Ascending aorta (tissue), 2 donors: ENCODE measurements around the gene SURF1. TPM values are rescaled to one million over a fixed set of nuclear protein-coding genes. Genes with fewer than 3 reads are reported as not detected.

ENCODE experiments used
- DNase-seq, 2 donors: peaks; one replicate each; pipeline ENCODE4 v3.0.0-alpha.2; 2019; ENCODE audit warnings: low spot score in 2 of 2
- H3K27ac ChIP-seq, 2 donors: fragments of 200-600 bp; sonication (generic); one replicate each; pipeline ENCODE4 v1.5.1; 2016 to 2017; ENCODE audit warnings: mild to moderate bottlenecking in 1 of 2
- H3K27me3 ChIP-seq: fragments of 200-600 bp; sonication (generic); one replicate; pipeline ENCODE4 v1.5.1; 2017
- H3K36me3 ChIP-seq, 2 donors: fragments of 200-600 bp; sonication (generic); one replicate each; pipeline ENCODE4 v1.5.1; 2016
- H3K4me1 ChIP-seq, 2 donors: fragments of 200-600 bp; sonication (generic); one replicate each; pipeline ENCODE4 v1.5.1; 2016 to 2017; ENCODE audit warnings: mild to moderate bottlenecking in 1 of 2
- H3K4me3 ChIP-seq, 2 donors: fragments of 200-600 bp; sonication (generic); one replicate each; pipeline ENCODE4 v1.5.1; 2016 to 2017; ENCODE audit warnings: mild to moderate bottlenecking in 1 of 2
- H3K9me3 ChIP-seq, 2 donors: fragments of 200-600 bp; sonication (generic); one replicate each; pipeline ENCODE4 v1.5.1; 2016
- intact Hi-C: fragments of 100-400 bp; cut with DNase I; formaldehyde crosslinking; loops from one replicate; pipeline ENCODE4 v1.15.1; 2023
- total RNA-seq: library from RNA; depleted of rRNA; stranded (reverse); fragments of >200 nt; gene quantifications from one replicate; pipeline ENCODE4 v1.1.0, GENCODE V29; 2016
- TF ChIP-seq, protein P1 (sequence below), 3 experiments: fragments of 200-600 bp in 2 of 3; fragments of 450-650 bp in 1 of 3; sonication (generic) in 2 of 3; IDR thresholded peaks; one replicate each; pipeline ENCODE4 v1.5.1; 2016 to 2019; ENCODE audit warnings: antibody characterized with exemption in 3 of 3, mild to moderate bottlenecking in 1 of 3, moderate library complexity in 1 of 3

Gene SURF1
- total RNA-seq, 1 donor from 2014 or later = 19.9 TPM

DNA sequence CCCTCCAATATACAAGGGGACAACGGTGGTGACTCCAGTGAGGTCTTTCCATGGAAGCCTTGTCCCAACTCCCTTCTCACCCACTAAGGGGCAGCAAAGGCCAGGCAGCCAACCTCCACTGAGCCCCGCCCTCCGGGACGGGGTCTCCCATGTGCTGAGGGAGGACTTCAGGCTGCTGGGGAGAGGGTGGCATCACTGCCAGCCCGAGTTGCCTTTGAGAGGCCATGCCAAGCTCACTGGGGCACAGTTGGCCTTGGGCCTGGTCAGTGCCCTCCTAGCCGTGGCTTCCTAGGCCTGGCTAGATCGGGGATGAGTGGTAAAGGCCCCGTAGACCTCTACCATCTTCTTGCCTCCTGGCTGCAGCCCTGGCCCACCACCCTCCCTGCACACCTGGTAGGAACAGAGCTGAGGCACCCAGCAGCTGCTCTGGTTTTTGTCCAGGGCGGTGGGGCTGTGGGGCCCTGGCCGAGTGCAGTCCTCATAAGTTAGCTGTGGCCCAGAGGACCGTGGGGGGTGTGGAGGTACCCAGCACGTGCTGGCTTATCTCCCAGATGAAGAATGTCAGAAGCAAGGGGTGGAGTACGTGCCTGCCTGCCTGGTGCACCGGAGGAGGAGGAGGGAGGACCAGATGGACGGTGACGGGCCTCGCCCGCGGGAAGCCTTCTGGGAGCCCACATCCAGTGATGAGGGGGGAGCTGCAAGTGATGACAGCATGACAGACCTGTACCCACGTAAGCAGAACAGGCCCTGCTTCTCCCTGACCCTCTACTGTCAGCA lies 3.3 kb upstream of the SURF1 start:
- DNase-seq = no peak
- Histone ChIP-seq H3K4me3 (no peak overlapping the region), H3K4me1 (peaks cover 10 to 16% of the 10 kb centered on the region in 2 donors), H3K27ac (no peak overlapping the region), H3K27me3 (no peaks in the 10 kb centered on the region), H3K9me3 (no peaks in the 10 kb centered on the region), H3K36me3 (peaks cover 27 to 45% of the 10 kb centered on the region in 2 donors)
- TF ChIP-seq, protein P1, sequence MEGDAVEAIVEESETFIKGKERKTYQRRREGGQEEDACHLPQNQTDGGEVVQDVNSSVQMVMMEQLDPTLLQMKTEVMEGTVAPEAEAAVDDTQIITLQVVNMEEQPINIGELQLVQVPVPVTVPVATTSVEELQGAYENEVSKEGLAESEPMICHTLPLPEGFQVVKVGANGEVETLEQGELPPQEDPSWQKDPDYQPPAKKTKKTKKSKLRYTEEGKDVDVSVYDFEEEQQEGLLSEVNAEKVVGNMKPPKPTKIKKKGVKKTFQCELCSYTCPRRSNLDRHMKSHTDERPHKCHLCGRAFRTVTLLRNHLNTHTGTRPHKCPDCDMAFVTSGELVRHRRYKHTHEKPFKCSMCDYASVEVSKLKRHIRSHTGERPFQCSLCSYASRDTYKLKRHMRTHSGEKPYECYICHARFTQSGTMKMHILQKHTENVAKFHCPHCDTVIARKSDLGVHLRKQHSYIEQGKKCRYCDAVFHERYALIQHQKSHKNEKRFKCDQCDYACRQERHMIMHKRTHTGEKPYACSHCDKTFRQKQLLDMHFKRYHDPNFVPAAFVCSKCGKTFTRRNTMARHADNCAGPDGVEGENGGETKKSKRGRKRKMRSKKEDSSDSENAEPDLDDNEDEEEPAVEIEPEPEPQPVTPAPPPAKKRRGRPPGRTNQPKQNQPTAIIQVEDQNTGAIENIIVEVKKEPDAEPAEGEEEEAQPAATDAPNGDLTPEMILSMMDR (IDR thresholded peaks at IDR 0.05) = no peak
- intact Hi-C loops = loop anchor here (5.0 kb wide), 2 partner anchors 58 to 128 kb away; partner anchors contain the start of gene REXO4

DNA sequence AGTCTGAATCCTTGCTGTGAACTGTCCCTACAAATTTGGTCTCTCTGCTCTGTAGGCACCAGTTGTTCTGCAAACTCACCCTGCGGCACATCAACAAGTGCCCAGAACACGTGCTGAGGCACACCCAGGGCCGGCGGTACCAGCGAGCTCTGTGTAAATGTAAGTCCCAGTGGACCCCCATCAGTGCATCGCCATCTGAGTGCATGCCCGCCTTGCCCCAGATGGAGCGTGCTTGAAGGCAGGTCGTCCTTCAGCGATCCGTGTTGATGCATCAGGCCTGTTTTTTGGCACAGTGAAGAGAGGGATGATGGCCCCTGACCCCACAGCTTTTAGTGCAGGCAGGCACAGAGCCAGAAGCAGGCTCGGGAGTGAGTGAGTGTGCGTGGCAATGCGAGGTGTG lies 1.4 kb upstream of the SURF1 start:
- H3K4me3 ChIP-seq = no peak overlapping the region

DNA sequence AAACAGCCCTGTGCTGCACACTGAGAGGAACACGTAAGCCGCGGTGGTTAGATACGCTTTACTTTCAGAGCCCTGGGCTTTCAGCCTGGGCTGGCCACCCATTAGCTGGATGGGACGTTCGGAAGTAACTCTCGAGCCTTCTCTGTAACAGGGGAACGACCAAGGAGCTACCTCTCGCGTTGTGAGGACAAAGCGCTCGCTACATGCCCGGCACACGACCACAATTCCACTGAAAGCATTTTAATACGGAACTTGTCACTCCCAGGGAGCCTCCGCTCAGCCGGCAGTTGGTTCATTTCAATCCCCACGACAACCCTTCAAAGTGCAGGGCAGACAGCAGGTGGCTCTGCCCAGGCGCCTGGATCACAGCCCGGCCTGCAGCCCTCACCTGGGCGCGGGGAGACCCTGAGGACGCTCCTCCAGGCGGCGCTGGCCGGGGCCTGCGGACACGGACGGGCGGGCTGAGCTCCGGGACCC lies 368 bp downstream of the SURF1 start:
- peaks cover 24 to 28% of the 10 kb centered on the region in 2 donors for H3K36me3 ChIP-seq
- no peaks in the 10 kb centered on the region for H3K9me3 ChIP-seq
- peaks cover 10 to 16% of the 10 kb centered on the region in 2 donors for H3K4me1 ChIP-seq
- peak overlapping the region; percentile 70 to 87 for H3K4me3 ChIP-seq
- no peaks in the 10 kb centered on the region for H3K27me3 ChIP-seq
- H3K27ac ChIP-seq = peak overlapping the region; percentile 47 to 72
- DNase-seq = no peak
- intact Hi-C loops = loop anchor here (1.0 to 5.0 kb wide), 5 partner anchors 8 to 131 kb away; partner anchors contain the start of genes MED22, REXO4, RPL7A and STKLD1
- TF ChIP-seq, protein P1 (IDR thresholded peaks at IDR 0.05) = no peak

More for the DNA sequence above, 1.4 kb upstream of the SURF1 start:
- intact Hi-C loops = loop anchor here (2.0 to 5.0 kb wide), 3 partner anchors 19 to 130 kb away; partner anchors contain the start of genes REXO4, STKLD1 and SURF4
- DNase-seq = no peak
- Histone ChIP-seq H3K9me3 (no peaks in the 10 kb centered on the region), H3K27ac (no peak overlapping the region), H3K36me3 (peaks cover 18 to 28% of the 10 kb centered on the region in 2 donors), H3K4me1 (peaks cover 10 to 16% of the 10 kb centered on the region in 2 donors), H3K27me3 (no peaks in the 10 kb centered on the region)
- TF ChIP-seq, protein P1 (IDR thresholded peaks at IDR 0.05) = no peak

DNA sequence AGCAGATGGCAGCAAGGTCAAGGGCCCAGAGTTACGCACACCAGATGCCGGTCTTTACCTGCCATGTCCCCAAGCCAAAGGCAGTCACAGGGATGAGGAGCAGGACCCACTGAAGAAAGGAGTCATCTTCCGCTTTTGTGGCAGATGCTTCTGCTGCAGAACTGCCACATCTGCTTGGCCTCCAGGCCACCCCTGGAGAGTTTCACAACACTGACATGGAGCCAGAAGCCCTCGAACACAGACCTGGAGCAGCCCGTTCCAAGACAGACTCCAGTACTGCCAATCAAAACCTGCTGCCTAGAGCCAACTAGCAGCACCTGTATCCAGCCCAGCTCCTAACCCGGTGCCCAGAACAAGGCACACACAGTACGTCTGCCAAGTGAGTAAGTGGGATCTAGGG lies 1.5 kb downstream of the SURF1 start:
- Histone ChIP-seq H3K27ac (no peak overlapping the region), H3K27me3 (no peaks in the 10 kb centered on the region), H3K4me3 (no peak overlapping the region), H3K9me3 (no peaks in the 10 kb centered on the region), H3K36me3 (peaks cover 34 to 36% of the 10 kb centered on the region in 2 donors), H3K4me1 (peaks cover 10 to 16% of the 10 kb centered on the region in 2 donors)
- no peak for DNase-seq
- intact Hi-C loops = loop anchor here (5.0 kb wide), 2 partner anchors 63 to 133 kb away; partner anchors contain the start of gene REXO4
- TF ChIP-seq, protein P1 (IDR thresholded peaks at IDR 0.05) = no peak

DNA sequence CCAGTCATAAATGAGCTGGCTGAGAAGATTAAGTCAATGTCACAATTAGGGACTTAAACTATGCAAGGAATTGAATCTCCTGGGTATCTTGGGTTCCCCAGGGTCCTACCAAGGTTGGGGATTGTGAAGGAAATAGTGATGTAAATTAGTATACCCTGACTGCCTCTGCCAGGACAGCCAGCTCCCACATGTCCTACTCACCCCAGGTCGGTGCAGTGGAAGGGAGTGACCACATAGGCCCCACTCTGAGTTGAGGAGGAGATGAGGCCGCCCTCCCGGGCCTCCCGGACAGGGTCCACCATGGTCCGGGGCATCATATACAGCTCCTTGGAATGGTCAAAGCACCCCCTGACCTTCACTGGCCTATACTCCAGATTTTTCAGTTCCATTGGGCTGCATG lies 2.7 kb downstream of the SURF1 start:
- TF ChIP-seq, protein P1 (IDR thresholded peaks at IDR 0.05) = no peak
- Histone ChIP-seq H3K4me1 (peaks cover 10 to 25% of the 10 kb centered on the region in 2 donors), H3K36me3 (peaks cover 41% of the 10 kb centered on the region in 2 donors), H3K9me3 (no peaks in the 10 kb centered on the region), H3K27me3 (no peaks in the 10 kb centered on the region), H3K4me3 (no peak overlapping the region), H3K27ac (no peak overlapping the region)
- intact Hi-C loops = no loop called here
- no peak for DNase-seq
